Measurements from ENCODE around the gene VKORC1.

- TF ChIP-seq, protein P1, sequence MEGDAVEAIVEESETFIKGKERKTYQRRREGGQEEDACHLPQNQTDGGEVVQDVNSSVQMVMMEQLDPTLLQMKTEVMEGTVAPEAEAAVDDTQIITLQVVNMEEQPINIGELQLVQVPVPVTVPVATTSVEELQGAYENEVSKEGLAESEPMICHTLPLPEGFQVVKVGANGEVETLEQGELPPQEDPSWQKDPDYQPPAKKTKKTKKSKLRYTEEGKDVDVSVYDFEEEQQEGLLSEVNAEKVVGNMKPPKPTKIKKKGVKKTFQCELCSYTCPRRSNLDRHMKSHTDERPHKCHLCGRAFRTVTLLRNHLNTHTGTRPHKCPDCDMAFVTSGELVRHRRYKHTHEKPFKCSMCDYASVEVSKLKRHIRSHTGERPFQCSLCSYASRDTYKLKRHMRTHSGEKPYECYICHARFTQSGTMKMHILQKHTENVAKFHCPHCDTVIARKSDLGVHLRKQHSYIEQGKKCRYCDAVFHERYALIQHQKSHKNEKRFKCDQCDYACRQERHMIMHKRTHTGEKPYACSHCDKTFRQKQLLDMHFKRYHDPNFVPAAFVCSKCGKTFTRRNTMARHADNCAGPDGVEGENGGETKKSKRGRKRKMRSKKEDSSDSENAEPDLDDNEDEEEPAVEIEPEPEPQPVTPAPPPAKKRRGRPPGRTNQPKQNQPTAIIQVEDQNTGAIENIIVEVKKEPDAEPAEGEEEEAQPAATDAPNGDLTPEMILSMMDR (IDR thresholded peaks at IDR 0.05; ENCODE audit: control extremely low read depth in 1 of 3, insufficient read depth in 1 of 3, low read depth in 1 of 3, low read length in 3 of 3): no peak
- TF ChIP-seq EZH2 (IDR thresholded peaks at IDR 0.05; ENCODE audit: low read depth, low read length, severe bottlenecking) (no peak), EP300 (IDR thresholded peaks at IDR 0.05; ENCODE audit: borderline replicate concordance in 1 of 2, low read depth in 2 of 2, low read length in 2 of 2) (no peak), POLR2A (IDR thresholded peaks at IDR 0.05; ENCODE audit: control extremely low read depth in 1 of 2, low read depth in 2 of 2, low read length in 2 of 2) (no peak), CBX5 (IDR thresholded peaks at IDR 0.05; ENCODE audit: low read depth, low read length) (no peak), E2F6 (IDR thresholded peaks at IDR 0.05) (no peak), SP1 (IDR thresholded peaks at IDR 0.05; ENCODE audit: low read depth, low read length) (no peak), RAD21 (IDR thresholded peaks at IDR 0.05 in 1 of 2, conservative IDR thresholded peaks at IDR 0.05 in 1 of 2; ENCODE audit: low read depth in 2 of 2, low read length in 2 of 2) (no peak), TBP (IDR thresholded peaks at IDR 0.05; ENCODE audit: low read depth, low read length) (no peak), JUND (IDR thresholded peaks at IDR 0.05; ENCODE audit: low read length) (no peak), SAP30 (IDR thresholded peaks at IDR 0.05; ENCODE audit: insufficient read depth, insufficient replicate concordance, low read length) (no peak)
These were observed 37.8 kb upstream of the VKORC1 start for GRCh38 chr16:31132303-31132979.
